ENCODE measurements around the gene MTG1.

MTG1 gene

DNA sequence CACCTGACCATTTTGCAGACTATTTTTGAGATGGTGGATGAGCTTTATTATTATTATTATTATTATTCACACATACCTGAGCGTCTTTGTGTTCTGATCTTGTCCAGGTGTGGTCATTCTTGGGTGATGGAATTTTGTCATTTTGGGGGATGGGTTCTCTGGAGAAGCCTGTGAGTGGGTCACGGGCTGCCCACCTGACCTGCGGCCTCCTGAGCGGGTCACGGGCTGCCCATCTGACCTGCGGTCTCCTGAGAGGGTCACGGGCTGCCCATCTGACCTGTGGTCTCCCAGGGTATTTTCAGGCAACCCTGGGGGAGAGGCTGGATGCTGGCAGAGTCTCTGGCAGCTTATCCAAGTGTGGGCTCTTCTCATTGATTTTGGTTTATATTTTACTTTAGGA is 67.1 kb downstream of the MTG1 start:
- TF ChIP-seq CTCF (IDR thresholded peaks at IDR 0.05): no peak

DNA sequence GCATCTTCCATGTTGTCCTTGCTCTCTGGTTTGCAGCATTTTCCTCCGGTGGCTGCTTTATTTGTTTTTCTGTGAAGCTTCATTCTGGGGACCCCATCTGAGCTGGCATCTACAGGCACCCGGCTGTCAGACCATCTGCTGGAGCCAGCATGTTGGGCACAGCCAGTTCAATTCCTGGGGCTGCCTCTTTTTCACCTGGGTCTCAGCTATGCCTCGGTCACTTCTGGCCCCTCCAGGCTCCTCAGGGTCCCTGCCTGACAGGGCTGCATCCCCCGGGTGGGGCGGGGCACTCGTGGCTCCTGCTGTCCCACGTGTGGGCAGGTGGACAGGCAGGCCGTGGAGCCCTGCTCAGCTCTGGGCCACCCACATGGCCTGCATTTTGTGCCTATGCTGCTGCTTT is 67.9 kb downstream of the MTG1 start:
- TF ChIP-seq CTCF (IDR thresholded peaks at IDR 0.05): no peak

GRCh38 chr10:133462512-133463305 is 68.8 kb downstream of the MTG1 start:
- TF ChIP-seq CTCF (IDR thresholded peaks at IDR 0.05): no peak

DNA sequence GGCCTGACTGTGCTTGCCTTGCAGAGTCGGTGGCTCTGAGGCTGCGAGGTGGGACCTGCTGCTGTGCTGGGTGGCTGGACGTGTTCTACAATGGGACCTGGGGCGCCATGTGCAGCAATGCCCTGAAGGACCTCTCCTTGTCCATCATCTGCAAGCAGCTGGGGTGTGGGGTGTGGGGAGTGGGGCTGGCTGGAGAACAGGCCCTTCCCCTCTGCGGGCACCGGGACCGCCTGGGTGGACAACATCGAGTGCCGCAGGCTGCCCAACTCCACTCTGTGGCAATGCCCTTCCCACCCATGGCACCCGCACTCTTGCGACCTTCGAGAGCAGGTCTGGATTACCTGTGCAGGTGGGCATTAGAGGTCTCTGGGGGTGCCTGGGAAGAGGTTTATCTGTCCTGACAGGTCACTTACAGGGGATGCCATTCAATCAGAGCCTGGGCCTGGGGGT is 70.7 kb downstream of the MTG1 start:
- no peak for TF ChIP-seq CTCF (IDR thresholded peaks at IDR 0.05)

GRCh38 chr10:133465191-133465949 is 71.4 kb downstream of the MTG1 start:
- no peak for TF ChIP-seq CTCF (IDR thresholded peaks at IDR 0.05)

- TF ChIP-seq CTCF (IDR thresholded peaks at IDR 0.05): no peak
Measured at GRCh38 chr10:133465950-133466474, 72.1 kb downstream of the MTG1 start.

DNA sequence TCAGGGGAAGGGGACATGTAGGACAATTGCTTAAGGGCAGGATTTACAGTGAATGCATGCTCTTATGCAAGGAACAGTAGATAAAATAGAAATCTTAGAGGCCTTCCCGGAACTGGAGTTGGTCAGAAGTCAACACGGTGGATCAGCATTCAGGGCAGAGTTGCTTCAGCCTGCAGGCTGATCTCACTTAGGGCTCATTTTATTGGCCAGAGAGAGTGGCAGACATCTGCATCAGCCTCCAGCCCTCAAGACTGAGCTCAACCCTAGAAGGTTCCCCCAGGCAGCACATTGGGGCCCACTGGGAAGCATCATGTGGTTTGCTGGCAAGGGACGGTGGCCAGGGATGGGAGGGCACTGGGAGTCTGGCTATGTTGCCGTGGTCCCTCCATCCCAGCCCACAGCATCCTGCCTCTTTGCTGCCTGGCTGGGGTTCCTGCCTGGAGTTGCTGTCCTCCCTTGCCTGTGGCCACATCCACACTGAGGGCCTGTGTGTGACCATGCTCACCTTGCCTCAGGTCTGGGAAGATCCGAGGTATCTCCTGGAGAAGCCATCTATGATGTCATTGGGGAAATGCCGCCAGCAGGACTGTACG is 72.8 kb downstream of the MTG1 start:
- no peak for TF ChIP-seq CTCF (IDR thresholded peaks at IDR 0.05)
